Measurements from ENCODE around the gene WTIP. TPM values are rescaled to one million over a fixed set of nuclear protein-coding genes. Genes with fewer than 3 reads are reported as not detected.

The WTIP gene
- total RNA-seq, 5 donors from 2014 or later (not counting 1 experiment from before 2014, with no cell fraction given), result 0.21 to 1.2 (median 0.50) TPM

Other genes with a start within 250 kb of the WTIP start
- 10 to 100 TPM; 31.8 to 51.6 (median 34.8) TPM for gene GARRE1, start 227.2 kb upstream of the WTIP start, total RNA-seq
- 100 to 1,000 TPM; 108 to 132 (median 126) TPM for gene GPI, start 116.6 kb upstream of the WTIP start, total RNA-seq
- gene PDCD2L, start 77.4 kb upstream of the WTIP start, total RNA-seq, result 10 to 100 TPM in 4 of 5 donors, 1 to 10 TPM in 1; 9.4 to 14.8 (median 14.2) TPM
- gene UBA2, start 53.4 kb upstream of the WTIP start, total RNA-seq, result 10 to 100 TPM; 61.7 to 87.2 (median 71.3) TPM
- gene SCGB2B2, start 195.4 kb downstream of the WTIP start, total RNA-seq, result 1 to 10 TPM in 1 of 5 donors, under 1 TPM in 4; 0.16 to 1.4 (median 0.64) TPM
- 10 to 100 TPM; 18.1 to 41.6 (median 35.7) TPM for gene ZNF302, start 195.9 kb downstream of the WTIP start, total RNA-seq

All from T-cell (primary cell).